Jurkat, Clone E6-1 (cell line): ENCODE results near the gene KRT86.
"Not testable (repeated sequence)": the region's sequence is repeated elsewhere in the genome, so short reads cannot be mapped to it uniquely, and the experiment has no call there.

ENCODE experiments used
- DNase-seq: peaks from one replicate; pipeline ENCODE4 v3.0.0-alpha.2; 2011; ENCODE audit warnings: low read depth, low spot score
- H3K4me3 ChIP-seq: 2 replicates; pipeline ENCODE4 v1.5.1; 2011; ENCODE audit warnings: mild to moderate bottlenecking, low read length, control low read depth, moderate library complexity

The KRT86 gene

GRCh38 chr12:52344111-52344510 is 69.7 kb downstream of the KRT86 start:
- no peak overlapping the region for H3K4me3 ChIP-seq
- DNase-seq: no peak

- not testable (repeated sequence) for DNase-seq, H3K4me3 ChIP-seq
Measured at GRCh38 chr12:52345041-52345440, 70.6 kb downstream of the KRT86 start.

GRCh38 chr12:52346593-52346992 is 72.1 kb downstream of the KRT86 start:
- DNase-seq: no peak
- no peak overlapping the region for H3K4me3 ChIP-seq

GRCh38 chr12:52347016-52347415 is 72.6 kb downstream of the KRT86 start:
- DNase-seq: no peak
- no peak overlapping the region for H3K4me3 ChIP-seq

- no peak for DNase-seq
- H3K4me3 ChIP-seq: no peak overlapping the region
Measured at GRCh38 chr12:52347551-52348510, 73.4 kb downstream of the KRT86 start.

GRCh38 chr12:52349196-52349595 is 74.8 kb downstream of the KRT86 start:
- no peak for DNase-seq
- no peak overlapping the region for H3K4me3 ChIP-seq

- no peak overlapping the region for H3K4me3 ChIP-seq
- DNase-seq: no peak
Measured at GRCh38 chr12:52350021-52350620, 75.7 kb downstream of the KRT86 start.

- DNase-seq: no peak
- no peak overlapping the region for H3K4me3 ChIP-seq
Measured at GRCh38 chr12:52350786-52351185, 76.3 kb downstream of the KRT86 start.

GRCh38 chr12:52351196-52352059 is 77.0 kb downstream of the KRT86 start:
- DNase-seq: peak; percentile 76
- H3K4me3 ChIP-seq: no peak overlapping the region

- DNase-seq: no peak
Measured at GRCh38 chr12:52352951-52353350, 78.5 kb downstream of the KRT86 start.

GRCh38 chr12:52353766-52354165 is 79.3 kb downstream of the KRT86 start:
- no peak for DNase-seq
- H3K4me3 ChIP-seq: no peak overlapping the region

More at GRCh38 chr12:52352951-52353350, 78.5 kb downstream of the KRT86 start:
- no peak overlapping the region for H3K4me3 ChIP-seq

GRCh38 chr12:52354200-52354599 is 79.8 kb downstream of the KRT86 start:
- DNase-seq: no peak
- H3K4me3 ChIP-seq: no peak overlapping the region

- DNase-seq: no peak
Measured at GRCh38 chr12:52355176-52355575, 80.7 kb downstream of the KRT86 start.

GRCh38 chr12:52356031-52356761 is 81.8 kb downstream of the KRT86 start:
- no peak overlapping the region for H3K4me3 ChIP-seq
- DNase-seq: no peak

More at GRCh38 chr12:52355176-52355575, 80.7 kb downstream of the KRT86 start:
- no peak overlapping the region for H3K4me3 ChIP-seq

- H3K4me3 ChIP-seq: no peak overlapping the region
- no peak for DNase-seq
Measured at GRCh38 chr12:52356762-52357580, 82.5 kb downstream of the KRT86 start.
